22Rv1 (cell line): ENCODE measurements around the gene NRXN2.

Experiments
- CTCF ChIP-seq: fragments of 450-650 bp; IDR thresholded peaks from 2 replicates; pipeline ENCODE4 v1.5.1; 2017; ENCODE audit warnings: mild to moderate bottlenecking
- ZFX ChIP-seq: fragments of 450-650 bp; IDR thresholded peaks from 2 replicates; pipeline ENCODE4 v1.6.1; 2017; ENCODE audit warnings: antibody characterized with exemption, borderline replicate concordance

GRCh38 chr11:64609436-64610047, 113.5 kb downstream of the NRXN2 start:
- TF ChIP-seq CTCF (no peak), ZFX (no peak)
